Neuronal stem cell (in vitro differentiated cells): Measurements from ENCODE around the gene MCC.

Experiments used
- DNase-seq: peaks from one replicate; pipeline ENCODE4 v3.0.0-alpha.2; 2013; ENCODE audit warnings: low spot score
- H2AFZ ChIP-seq: one replicate; pipeline ENCODE4 v1.6.1; 2013; ENCODE audit warnings: mild to moderate bottlenecking, low read length, inconsistent platforms
- H2AK5ac ChIP-seq: 2 replicates; pipeline ENCODE4 v1.6.1; 2013; ENCODE audit warnings: low read depth, mild to moderate bottlenecking, inconsistent platforms, low read length, moderate library complexity, mixed read lengths
- H2BK120ac ChIP-seq: 2 replicates; pipeline ENCODE4 v1.6.1; 2013; ENCODE audit warnings: low read depth, mild to moderate bottlenecking, inconsistent platforms, low read length, moderate library complexity, mixed read lengths
- H2BK12ac ChIP-seq: one replicate; pipeline ENCODE4 v1.6.1; 2013; ENCODE audit warnings: low read length, inconsistent platforms
- H2BK15ac ChIP-seq: 2 replicates; pipeline ENCODE4 v1.6.1; 2013; ENCODE audit warnings: mild to moderate bottlenecking, low read length, inconsistent platforms, mixed read lengths
- H2BK5ac ChIP-seq: one replicate; pipeline ENCODE4 v1.6.1; 2013; ENCODE audit warnings: inconsistent platforms, mild to moderate bottlenecking, low read length, moderate library complexity
- H3K14ac ChIP-seq: one replicate; pipeline ENCODE4 v1.6.1; 2013; ENCODE audit warnings: low read length, inconsistent platforms
- H3K18ac ChIP-seq: 2 replicates; pipeline ENCODE4 v1.6.1; 2013; ENCODE audit warnings: low read length, inconsistent platforms
- H3K23ac ChIP-seq: 2 replicates; pipeline ENCODE4 v1.6.1; 2013; ENCODE audit warnings: low read depth, mild to moderate bottlenecking, mixed read lengths, low read length, inconsistent platforms; ENCODE audit not compliant: poor library complexity
- H3K27ac ChIP-seq: replicated peaks from 3 replicates; pipeline ENCODE4 v1.5.1; 2013; ENCODE audit warnings: low read length, inconsistent platforms
- H3K27me3 ChIP-seq, 3 experiments: 2 replicates each; pipeline ENCODE4 v1.6.1; 2013; ENCODE audit warnings: low read length in 3 of 3, mild to moderate bottlenecking in 2 of 3, inconsistent platforms in 1 of 3, low read depth in 1 of 3, mixed read lengths in 1 of 3, moderate library complexity in 1 of 3; ENCODE audit not compliant: control insufficient read depth in 3 of 3, insufficient read depth in 3 of 3
- H3K36me3 ChIP-seq, 2 donors: replicated peaks in 1 of 2; 2 replicates each; pipeline ENCODE4 v1.6.1; 2013; ENCODE audit warnings: low read length in 2 of 2; ENCODE audit not compliant: control insufficient read depth in 2 of 2, insufficient read depth in 2 of 2
- H3K4ac ChIP-seq: 2 replicates; pipeline ENCODE4 v1.6.1; 2013; ENCODE audit warnings: inconsistent platforms, mild to moderate bottlenecking, low read length, moderate library complexity
- H3K4me1 ChIP-seq, 2 donors: 1 replicate in 1 of 2; 2 replicates in 1 of 2; pipeline ENCODE4 v1.6.1; 2013; ENCODE audit warnings: low read length in 2 of 2, low read depth in 1 of 2; ENCODE audit not compliant: control insufficient read depth in 2 of 2, insufficient read depth in 1 of 2
- H3K4me2 ChIP-seq: one replicate; pipeline ENCODE4 v1.6.1; 2013; ENCODE audit warnings: mild to moderate bottlenecking, low read length, inconsistent platforms; ENCODE audit not compliant: insufficient read depth, poor library complexity, severe bottlenecking
- H3K4me3 ChIP-seq, 2 donors: 2 replicates each; pipeline ENCODE4 v1.5.1; 2013; ENCODE audit warnings: low read length in 2 of 2, mild to moderate bottlenecking in 2 of 2, inconsistent platforms in 1 of 2, moderate library complexity in 1 of 2
- H3K79me1 ChIP-seq: one replicate; pipeline ENCODE4 v1.6.1; 2013; ENCODE audit warnings: low read depth, mild to moderate bottlenecking, inconsistent platforms, low read length, moderate library complexity
- H3K9ac ChIP-seq: one replicate; pipeline ENCODE4 v1.6.1; 2013; ENCODE audit warnings: mild to moderate bottlenecking, low read depth, low read length, inconsistent platforms; ENCODE audit not compliant: poor library complexity
- H3K9me3 ChIP-seq, 2 donors: replicated peaks in 1 of 2; 2 replicates each; pipeline versions ENCODE3 to v1.6.1; 2013; ENCODE audit warnings: low read length in 2 of 2, mild to moderate bottlenecking in 2 of 2, inconsistent platforms in 1 of 2, low read depth in 1 of 2, mixed read lengths in 1 of 2, moderate library complexity in 1 of 2; ENCODE audit not compliant: control insufficient read depth in 2 of 2, insufficient read depth in 1 of 2
- H4K8ac ChIP-seq: one replicate; pipeline ENCODE4 v1.6.1; 2013; ENCODE audit warnings: low read depth, mild to moderate bottlenecking, inconsistent platforms, low read length, moderate library complexity
- H4K91ac ChIP-seq: one replicate; pipeline ENCODE4 v1.6.1; 2013; ENCODE audit warnings: low read length, low read depth, mild to moderate bottlenecking, inconsistent platforms; ENCODE audit not compliant: poor library complexity
- WGBS, 2 donors: extraction: QIAGEN DNeasy Blood & Tissue Kit; methylation state at CpG; one replicate each; pipeline ENCODE4 v1.1.7; 2013; ENCODE audit warnings: missing lambda C conversion rate in 2 of 2, mixed read lengths in 1 of 2; ENCODE audit not compliant: insufficient read length in 2 of 2, insufficient replicate concordance in 1 of 2; ENCODE audit errors: extremely low coverage in 2 of 2; 5-methylcytosine and 5-hydroxymethylcytosine counted together

Gene MCC

DNA sequence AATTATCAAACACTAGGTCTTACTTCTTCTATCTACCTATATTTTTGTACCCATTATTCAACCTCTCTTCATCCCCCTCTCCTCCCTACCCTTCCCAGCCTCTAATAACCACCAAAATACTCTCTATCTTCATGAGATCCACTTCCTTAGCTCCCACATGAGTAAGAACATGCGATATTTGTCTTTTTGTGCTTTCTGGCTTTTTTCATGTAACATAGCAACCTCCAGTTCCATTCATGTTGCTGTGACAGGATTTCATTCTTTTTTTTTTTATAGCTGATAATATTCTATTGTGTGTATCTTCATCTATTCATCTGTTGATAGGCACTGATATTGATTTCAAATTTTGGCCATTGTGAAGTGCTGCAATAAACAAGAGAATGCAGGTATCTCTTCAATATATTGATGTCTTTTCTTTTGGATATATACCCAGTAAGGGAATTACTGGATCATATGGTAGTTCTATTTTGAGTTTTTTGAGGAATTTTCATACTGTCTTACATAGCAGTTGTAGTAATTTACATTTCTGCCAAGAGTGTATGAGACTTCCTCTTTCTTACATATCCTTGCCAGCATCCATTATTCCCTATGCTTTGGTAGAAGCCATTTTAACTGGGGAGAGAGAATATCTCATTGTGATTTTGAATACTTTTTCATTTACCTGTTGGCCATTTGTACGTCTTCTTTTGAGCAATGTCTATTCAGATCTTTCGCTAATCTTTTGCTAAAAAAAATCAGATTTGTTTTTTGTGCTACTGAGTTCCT lies 354.9 kb downstream of the MCC start:
- Histone ChIP-seq H3K4me2 (no peak overlapping the region), H2AFZ (no peak overlapping the region), H4K91ac (no peak overlapping the region), H3K9me3 (no peaks in the 10 kb centered on the region), H2BK5ac (no peak overlapping the region), H3K36me3 (no peaks in the 10 kb centered on the region), H3K4ac (no peak overlapping the region), H3K9ac (no peak overlapping the region), H4K8ac (no peak overlapping the region), H2BK120ac (no peak overlapping the region), H3K18ac (no peak overlapping the region), H3K14ac (no peak overlapping the region), H3K4me1 (peaks cover 0 to 1% of the 10 kb centered on the region in 2 donors), H3K23ac (no peak overlapping the region), H2BK15ac (no peak overlapping the region), H3K27me3 (no peaks in the 10 kb centered on the region), H3K27ac (no peak overlapping the region), H3K79me1 (no peaks in the 10 kb centered on the region), H3K4me3 (no peak overlapping the region), H2BK12ac (no peak overlapping the region), H2AK5ac (no peak overlapping the region)
- DNase-seq = no peak
- no CpG with 5 or more reads among the region's 3 CpGs for WGBS, 2 donors

DNA sequence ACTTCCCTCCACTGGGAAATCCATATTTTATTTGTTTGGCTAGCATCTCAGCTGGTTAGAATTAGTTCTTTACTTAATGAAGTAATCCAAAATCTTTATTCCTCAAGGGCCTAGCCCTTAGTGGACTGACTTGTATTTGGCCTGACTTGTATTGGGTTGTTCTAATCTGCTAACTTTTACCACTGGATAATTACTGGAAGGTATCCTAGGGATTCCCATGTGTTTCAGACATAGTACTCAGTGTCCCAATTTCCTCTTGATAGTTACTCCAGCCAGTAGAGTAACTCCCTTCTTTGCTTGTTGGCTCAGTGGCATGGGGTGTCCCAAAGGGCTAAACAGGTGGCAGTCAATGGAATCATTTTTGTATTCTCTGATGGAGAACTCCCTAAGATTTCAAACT lies 355.7 kb downstream of the MCC start:
- H3K4me2 ChIP-seq = no peak overlapping the region
- no peak overlapping the region for H2BK5ac ChIP-seq
- H3K36me3 ChIP-seq = no peaks in the 10 kb centered on the region
- H2AFZ ChIP-seq = no peak overlapping the region
- peaks cover 0 to 1% of the 10 kb centered on the region in 2 donors for H3K4me1 ChIP-seq
- H2BK12ac ChIP-seq = no peak overlapping the region
- H2BK120ac ChIP-seq = no peak overlapping the region
- H3K9ac ChIP-seq = no peak overlapping the region
- no peak overlapping the region for H2AK5ac ChIP-seq
- H3K23ac ChIP-seq = no peak overlapping the region
- H3K27me3 ChIP-seq = no peaks in the 10 kb centered on the region
- H4K91ac ChIP-seq = no peak overlapping the region
- no peak overlapping the region for H3K27ac ChIP-seq
- H3K18ac ChIP-seq = no peak overlapping the region
- H2BK15ac ChIP-seq = no peak overlapping the region
- H3K14ac ChIP-seq = no peak overlapping the region
- H4K8ac ChIP-seq = no peak overlapping the region
- H3K9me3 ChIP-seq = no peaks in the 10 kb centered on the region
- no peak for DNase-seq
- no peak overlapping the region for H3K4ac ChIP-seq
- no peaks in the 10 kb centered on the region for H3K79me1 ChIP-seq
- no peak overlapping the region for H3K4me3 ChIP-seq

DNA sequence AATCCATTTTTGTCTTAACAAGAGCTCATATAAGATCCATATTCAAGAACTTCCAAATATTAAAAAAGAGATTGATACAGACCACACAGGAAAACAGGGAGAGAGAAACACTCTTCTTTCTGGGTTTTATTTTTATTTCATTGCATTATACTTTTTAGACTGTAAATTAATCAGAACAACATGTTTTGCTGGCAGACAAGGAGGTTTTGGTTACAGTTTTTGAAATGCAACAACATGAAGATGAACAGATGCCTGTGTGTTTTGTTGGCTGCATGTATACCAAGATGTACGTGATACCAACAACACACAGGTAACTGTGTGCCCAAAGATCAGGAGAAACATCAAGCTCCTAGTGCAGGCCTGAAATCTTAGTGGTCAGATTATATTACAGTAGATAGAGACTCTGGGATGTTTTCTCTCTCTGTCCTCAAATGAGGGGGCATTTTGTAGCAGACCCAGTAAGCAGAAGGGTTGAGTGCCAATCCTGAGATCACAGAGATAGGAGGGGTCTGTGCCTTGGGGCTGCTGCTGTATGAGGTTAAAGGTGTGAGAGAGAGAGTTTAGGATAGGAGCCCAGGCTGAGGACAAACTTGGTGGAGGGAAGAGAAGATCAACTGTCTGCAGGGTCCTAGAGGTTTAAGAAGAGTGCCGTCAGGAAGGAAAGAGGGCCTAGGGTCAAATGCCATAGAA lies 359.5 kb downstream of the MCC start:
- Histone ChIP-seq H3K4me3 (no peak overlapping the region), H2BK120ac (no peak overlapping the region), H3K9me3 (no peaks in the 10 kb centered on the region), H3K36me3 (no peaks in the 10 kb centered on the region), H3K4ac (no peak overlapping the region), H3K14ac (no peak overlapping the region), H2BK5ac (no peak overlapping the region), H2BK12ac (no peak overlapping the region), H3K9ac (no peak overlapping the region), H2BK15ac (no peak overlapping the region), H3K27ac (no peak overlapping the region), H3K4me2 (no peak overlapping the region), H2AFZ (no peak overlapping the region), H3K23ac (no peak overlapping the region), H4K8ac (no peak overlapping the region), H2AK5ac (no peak overlapping the region), H3K18ac (no peak overlapping the region), H3K4me1 (peaks cover 0 to 1% of the 10 kb centered on the region in 2 donors), H3K79me1 (no peaks in the 10 kb centered on the region), H4K91ac (no peak overlapping the region), H3K27me3 (no peaks in the 10 kb centered on the region)
- no CpG with 5 or more reads among the region's 2 CpGs for WGBS, 2 donors
- DNase-seq = no peak

DNA sequence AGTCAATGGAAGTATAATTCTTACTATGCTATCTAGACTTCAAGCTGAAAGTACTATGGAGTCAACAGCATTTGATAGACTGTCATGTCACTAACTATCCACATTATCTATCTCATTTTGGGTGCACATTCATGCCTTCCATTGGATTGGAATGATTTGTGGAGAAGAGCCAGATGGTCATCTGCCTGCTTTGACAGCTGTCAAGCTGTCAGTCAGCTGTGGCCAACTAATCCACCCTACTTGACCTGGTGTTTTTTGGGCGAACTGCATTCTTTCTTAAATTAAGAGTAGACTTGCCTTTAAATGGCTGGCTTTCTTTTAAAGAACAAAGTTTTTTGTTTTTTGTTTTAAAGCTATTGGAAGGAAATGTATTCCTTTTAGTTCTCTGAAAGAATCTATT lies 360.2 kb downstream of the MCC start:
- Histone ChIP-seq H3K9ac (no peak overlapping the region), H3K27me3 (no peaks in the 10 kb centered on the region), H4K8ac (no peak overlapping the region), H2BK5ac (no peak overlapping the region), H3K14ac (no peak overlapping the region), H3K4me2 (no peak overlapping the region), H3K18ac (no peak overlapping the region), H3K4me1 (peaks cover 0 to 1% of the 10 kb centered on the region in 2 donors), H2AFZ (no peak overlapping the region), H4K91ac (no peak overlapping the region), H3K4ac (no peak overlapping the region), H3K9me3 (no peaks in the 10 kb centered on the region), H3K36me3 (no peaks in the 10 kb centered on the region), H3K27ac (no peak overlapping the region), H2BK120ac (no peak overlapping the region), H3K79me1 (no peaks in the 10 kb centered on the region), H2BK12ac (no peak overlapping the region), H3K4me3 (no peak overlapping the region), H2BK15ac (no peak overlapping the region), H2AK5ac (no peak overlapping the region), H3K23ac (no peak overlapping the region)
- no peak for DNase-seq
- WGBS, 2 donors = no CpG with 5 or more reads among the region's 1 CpG
